ENCODE measurements around the gene IL31RA. TPM values are rescaled to one million over a fixed set of nuclear protein-coding genes. Genes with fewer than 3 reads are reported as not detected.

Gene IL31RA
- total RNA-seq, 2 experiments from 2014 or later: not detected

- no peak overlapping the region for H3K4me3 Mint-ChIP-seq
- no peak for ATAC-seq
- H3K9me3 Mint-ChIP-seq (ENCODE audit: insufficient read depth): no peaks in the 10 kb centered on the region
- no peaks in the 10 kb centered on the region for H3K36me3 Mint-ChIP-seq (ENCODE audit: low read depth)
- no peak for DNase-seq
- CTCF ChIA-PET: no interaction called here
- no peak overlapping the region for H3K27ac Mint-ChIP-seq
- H3K4me1 Mint-ChIP-seq (ENCODE audit: low read depth): peaks cover 21% of the 10 kb centered on the region
- POLR2A ChIA-PET: no interaction called here
- peaks cover 28% of the 10 kb centered on the region for H3K27me3 Mint-ChIP-seq (ENCODE audit: low read depth)
Observed at GRCh38 chr5:55905251-55905650, 54.1 kb downstream of the IL31RA start.

- H3K4me1 Mint-ChIP-seq (ENCODE audit: low read depth): peaks cover 14% of the 10 kb centered on the region
- peaks cover 22% of the 10 kb centered on the region for H3K27me3 Mint-ChIP-seq (ENCODE audit: low read depth)
- no peak overlapping the region for H3K27ac Mint-ChIP-seq
- ChIA-PET POLR2A (no interaction called here), CTCF (interaction anchor here (1.5 kb wide), 1 partner anchor 52 kb away, joined by 4 read pairs; no protein-coding TSS in a partner anchor)
- no peak for DNase-seq
- no peaks in the 10 kb centered on the region for H3K9me3 Mint-ChIP-seq (ENCODE audit: insufficient read depth)
- no peak overlapping the region for H3K4me3 Mint-ChIP-seq
- no peaks in the 10 kb centered on the region for H3K36me3 Mint-ChIP-seq (ENCODE audit: low read depth)
- no peak for ATAC-seq
Observed at GRCh38 chr5:55907927-55908326, 56.8 kb downstream of the IL31RA start.

- no peaks in the 10 kb centered on the region for H3K9me3 Mint-ChIP-seq (ENCODE audit: insufficient read depth)
- POLR2A ChIA-PET: no interaction called here
- no peak for ATAC-seq
Observed at GRCh38 chr5:55908804-55909203, 57.6 kb downstream of the IL31RA start.

GRCh38 chr5:55911784-55912653, 60.9 kb downstream of the IL31RA start:
- Mint-ChIP-seq H3K4me1 (ENCODE audit: low read depth) (no peaks in the 10 kb centered on the region), H3K4me3 (no peak overlapping the region), H3K27me3 (ENCODE audit: low read depth) (peaks cover 12% of the 10 kb centered on the region), H3K9me3 (ENCODE audit: insufficient read depth) (no peaks in the 10 kb centered on the region), H3K27ac (no peak overlapping the region), H3K36me3 (ENCODE audit: low read depth) (no peaks in the 10 kb centered on the region)
- no peak for DNase-seq
- CTCF ChIA-PET: interaction anchor here (0.8 kb wide), 1 partner anchor 220 kb away, joined by 3 read pairs; no protein-coding TSS in a partner anchor
- POLR2A ChIA-PET: no interaction called here
- ATAC-seq: no peak

More at GRCh38 chr5:55908804-55909203, 57.6 kb downstream of the IL31RA start:
- Mint-ChIP-seq H3K4me1 (ENCODE audit: low read depth) (peaks cover 5% of the 10 kb centered on the region), H3K27ac (no peak overlapping the region), H3K36me3 (ENCODE audit: low read depth) (no peaks in the 10 kb centered on the region), H3K4me3 (no peak overlapping the region), H3K27me3 (ENCODE audit: low read depth) (peaks cover 20% of the 10 kb centered on the region)
- DNase-seq: no peak
- CTCF ChIA-PET: no interaction called here

GRCh38 chr5:55913466-55914413, 62.6 kb downstream of the IL31RA start:
- Mint-ChIP-seq H3K4me3 (no peak overlapping the region), H3K9me3 (ENCODE audit: insufficient read depth) (no peaks in the 10 kb centered on the region), H3K4me1 (ENCODE audit: low read depth) (peaks cover 10% of the 10 kb centered on the region), H3K27me3 (ENCODE audit: low read depth) (peaks cover 4% of the 10 kb centered on the region), H3K36me3 (ENCODE audit: low read depth) (no peaks in the 10 kb centered on the region), H3K27ac (no peak overlapping the region)
- ChIA-PET CTCF (interaction anchor here (1.1 kb wide), 1 partner anchor 23 kb away, joined by 4 read pairs; no protein-coding TSS in a partner anchor), POLR2A (no interaction called here)
- DNase-seq (no peak), ATAC-seq (no peak)

GRCh38 chr5:55914971-55915370, 63.8 kb downstream of the IL31RA start:
- Mint-ChIP-seq H3K4me1 (ENCODE audit: low read depth) (peaks cover 22% of the 10 kb centered on the region), H3K36me3 (ENCODE audit: low read depth) (no peaks in the 10 kb centered on the region), H3K27me3 (ENCODE audit: low read depth) (peaks cover 4% of the 10 kb centered on the region), H3K4me3 (no peak overlapping the region), H3K27ac (no peak overlapping the region), H3K9me3 (ENCODE audit: insufficient read depth) (no peaks in the 10 kb centered on the region)
- ATAC-seq (no peak), DNase-seq (no peak)
- CTCF ChIA-PET: no interaction called here
- POLR2A ChIA-PET: no interaction called here

GRCh38 chr5:55915783-55916182, 64.6 kb downstream of the IL31RA start:
- Mint-ChIP-seq H3K4me1 (ENCODE audit: low read depth) (peaks cover 30% of the 10 kb centered on the region), H3K27me3 (ENCODE audit: low read depth) (peaks cover 4% of the 10 kb centered on the region), H3K27ac (no peak overlapping the region), H3K4me3 (no peak overlapping the region), H3K9me3 (ENCODE audit: insufficient read depth) (no peaks in the 10 kb centered on the region), H3K36me3 (ENCODE audit: low read depth) (no peaks in the 10 kb centered on the region)
- CTCF ChIA-PET: no interaction called here
- POLR2A ChIA-PET: interaction anchor here (1.0 kb wide), 1 partner anchor 13 kb away, joined by 3 read pairs; no protein-coding TSS in a partner anchor
- no peak for ATAC-seq
- DNase-seq: no peak

GRCh38 chr5:55916986-55917385, 65.8 kb downstream of the IL31RA start:
- Mint-ChIP-seq H3K9me3 (ENCODE audit: insufficient read depth) (no peaks in the 10 kb centered on the region), H3K36me3 (ENCODE audit: low read depth) (no peaks in the 10 kb centered on the region), H3K27ac (no peak overlapping the region), H3K27me3 (ENCODE audit: low read depth) (peaks cover 4% of the 10 kb centered on the region), H3K4me3 (no peak overlapping the region), H3K4me1 (ENCODE audit: low read depth) (peaks cover 30% of the 10 kb centered on the region)
- CTCF ChIA-PET: no interaction called here
- DNase-seq (no peak), ATAC-seq (no peak)
- POLR2A ChIA-PET: interaction anchor here (0.6 to 1.0 kb wide), 2 partner anchors 14 to 231 kb away, joined by 3 read pairs; no protein-coding TSS in a partner anchor

GRCh38 chr5:55917402-55918086, 66.4 kb downstream of the IL31RA start:
- peaks cover 2% of the 10 kb centered on the region for H3K27me3 Mint-ChIP-seq (ENCODE audit: low read depth)
- ATAC-seq (no peak), DNase-seq (no peak)
- H3K4me1 Mint-ChIP-seq (ENCODE audit: low read depth): peaks cover 30% of the 10 kb centered on the region
- H3K27ac Mint-ChIP-seq: no peak overlapping the region
- ChIA-PET POLR2A (interaction anchor here (0.6 kb wide), 1 partner anchor 232 kb away, joined by 3 read pairs; no protein-coding TSS in a partner anchor), CTCF (interaction anchor here (1.7 kb wide), 1 partner anchor 11 kb away, joined by 4 read pairs; no protein-coding TSS in a partner anchor)
- H3K9me3 Mint-ChIP-seq (ENCODE audit: insufficient read depth): no peaks in the 10 kb centered on the region
- no peaks in the 10 kb centered on the region for H3K36me3 Mint-ChIP-seq (ENCODE audit: low read depth)
- H3K4me3 Mint-ChIP-seq: no peak overlapping the region

GRCh38 chr5:55918087-55919035, 67.2 kb downstream of the IL31RA start:
- H3K27ac Mint-ChIP-seq: no peak overlapping the region
- ChIA-PET POLR2A (no interaction called here), CTCF (interaction anchor here (1.2 to 1.9 kb wide), 3 partner anchors 12 to 19 kb away, joined by 3 to 11 read pairs (median 4); no protein-coding TSS in a partner anchor)
- peaks cover 37% of the 10 kb centered on the region for H3K4me1 Mint-ChIP-seq (ENCODE audit: low read depth)
- H3K9me3 Mint-ChIP-seq (ENCODE audit: insufficient read depth): no peaks in the 10 kb centered on the region
- no peak for ATAC-seq
- H3K4me3 Mint-ChIP-seq: no peak overlapping the region
- H3K36me3 Mint-ChIP-seq (ENCODE audit: low read depth): no peaks in the 10 kb centered on the region
- H3K27me3 Mint-ChIP-seq (ENCODE audit: low read depth): peaks cover 2% of the 10 kb centered on the region
- no peak for DNase-seq

Data from activated CD8-positive, alpha-beta T cell treated with anti-CD3 and anti-CD28 coated beads, Interleukin-2, amount 10 ng/mL, durations not matched to agents 7 days and 5 days (primary cell).